Measurements from ENCODE around the gene ITGAL. TPM values are rescaled to one million over a fixed set of nuclear protein-coding genes. Genes with fewer than 3 reads are reported as not detected.

ITGAL gene
- total and polyA plus RNA-seq, 2 of the 13 experiments (the other 11 are each of a cell fraction or from before 2014, with no cell fraction given): 0.86 to 1.2 TPM

- peak; percentile 40; the same call in 1 of the 2 replicates for TF ChIP-seq GMEB1 (CRISPR knock-in tag; IDR thresholded peaks at IDR 0.05; ENCODE audit: borderline replicate concordance)
- TF ChIP-seq ZNF207 (IDR thresholded peaks at IDR 0.05; ENCODE audit: borderline replicate concordance): no peak
- peak; percentile 7; the same call in 1 of the 2 replicates for TF ChIP-seq SOX5 (CRISPR knock-in tag; IDR thresholded peaks at IDR 0.05; ENCODE audit: borderline replicate concordance)
- TF ChIP-seq PBX3 (CRISPR knock-in tag; IDR thresholded peaks at IDR 0.05; ENCODE audit: borderline replicate concordance): no peak
- TF ChIP-seq SRSF1 (optimal IDR thresholded peaks at IDR 0.05; ENCODE audit: low read depth, low read length): no peak
- 0 out of 2 replicates have a peak, but pooled peaks have one; percentile 52 for TF ChIP-seq SMYD3 (CRISPR knock-in tag; IDR thresholded peaks at IDR 0.05)
- peak; percentile 76 for TF ChIP-seq ZNF350 (CRISPR knock-in tag; IDR thresholded peaks at IDR 0.05; ENCODE audit: borderline replicate concordance, low read depth)
- peak; percentile 34; the same call in 1 of the 2 replicates for TF ChIP-seq THAP8 (CRISPR knock-in tag; IDR thresholded peaks at IDR 0.05; ENCODE audit: borderline replicate concordance)
- TF ChIP-seq SIX4 (CRISPR knock-in tag; IDR thresholded peaks at IDR 0.05): no peak
- TF ChIP-seq ZNF33B (CRISPR knock-in tag; IDR thresholded peaks at IDR 0.05): no peak
- TF ChIP-seq ZNF737 (CRISPR knock-in tag; IDR thresholded peaks at IDR 0.05; ENCODE audit: borderline replicate concordance): no peak
- TF ChIP-seq ZFYVE20 (CRISPR knock-in tag; IDR thresholded peaks at IDR 0.05; ENCODE audit: borderline replicate concordance, low read depth): no peak
- peak; percentile 72; the same call in 1 of the 2 replicates for TF ChIP-seq ZNF746 (CRISPR knock-in tag; IDR thresholded peaks at IDR 0.05)
- TF ChIP-seq POLR2AphosphoS5 (IDR thresholded peaks at IDR 0.05; ENCODE audit: low read depth, low read length): peak; percentile 26
- TF ChIP-seq ZNF691 (CRISPR knock-in tag; IDR thresholded peaks at IDR 0.05; ENCODE audit: borderline replicate concordance, low read depth): peak; percentile 85; the same call in 1 of the 2 replicates
- no peak for TF ChIP-seq NFRKB (IDR thresholded peaks at IDR 0.05)
- no peak for TF ChIP-seq MLXIP (CRISPR knock-in tag; IDR thresholded peaks at IDR 0.05; ENCODE audit: borderline replicate concordance)
- no peak for TF ChIP-seq MTF1 (CRISPR knock-in tag; IDR thresholded peaks at IDR 0.05)
- TF ChIP-seq ZNF605 (CRISPR knock-in tag; IDR thresholded peaks at IDR 0.05): peak; percentile 21; the same call in 1 of the 2 replicates
- TF ChIP-seq MAX (IDR thresholded peaks at IDR 0.05): peak; percentile 50
Measured at GRCh38 chr16:30458561-30459394, 13.8 kb upstream of the ITGAL start (continued).
